NCI-H748 (cell line): ENCODE results near the gene LTBR.

Source experiments
- DNase-seq: peaks from one replicate; lab custom pipeline; 2025; ENCODE audit not compliant: unreplicated experiment; lab: John Stamatoyannopoulos, UW

The LTBR gene

GRCh38 chr12:6367065-6367968 is 16.6 kb upstream of the LTBR start:
- peak; percentile 5 for DNase-seq

DNA sequence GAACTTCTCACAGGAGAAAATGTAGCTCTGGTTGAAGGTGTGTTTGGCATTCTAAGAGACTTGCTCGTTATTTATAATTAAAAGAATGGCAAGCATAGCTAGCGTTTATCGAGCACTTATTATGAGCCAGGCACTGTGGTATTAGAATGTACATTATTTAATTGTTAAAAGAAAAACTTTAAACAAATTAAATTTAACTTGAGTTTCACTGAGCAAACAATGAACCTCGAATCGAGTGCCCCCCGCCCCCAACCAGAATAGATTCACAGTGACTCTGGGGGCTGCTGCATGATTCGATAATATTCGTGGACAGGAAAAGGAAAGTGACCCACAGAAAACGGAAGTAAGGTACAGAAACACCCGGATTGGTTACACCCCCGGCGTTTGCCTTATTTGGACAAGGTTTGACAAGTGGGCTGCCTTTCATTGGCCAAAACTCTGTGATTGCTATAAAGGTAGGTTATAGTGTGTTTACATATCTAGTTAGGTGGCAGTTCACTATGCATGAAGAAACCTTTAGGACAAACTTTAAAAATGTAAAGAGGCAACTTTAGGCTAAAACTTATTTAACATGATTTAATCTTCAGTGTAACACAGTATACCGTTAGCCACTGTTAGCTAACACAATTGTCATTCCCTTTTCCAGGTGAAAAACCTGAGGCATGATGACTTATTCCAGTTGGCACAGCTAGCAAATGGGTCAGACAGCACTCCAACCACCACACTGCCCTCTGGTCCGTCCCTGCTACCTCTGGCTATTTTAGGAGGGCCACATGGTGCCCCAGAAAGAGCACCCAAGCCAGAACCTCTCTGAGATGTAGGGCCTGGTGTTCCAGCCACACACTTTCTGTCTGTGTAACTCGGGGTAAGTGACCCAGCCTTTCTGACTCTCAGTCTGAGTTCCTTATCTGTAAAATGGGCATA is 15.7 kb upstream of the LTBR start:
- DNase-seq = no peak

- DNase-seq = no peak
These were observed 14.9 kb upstream of the LTBR start for GRCh38 chr12:6368906-6369525.

GRCh38 chr12:6369916-6370575 is 13.9 kb upstream of the LTBR start:
- no peak for DNase-seq

- no peak for DNase-seq
These were observed 13.4 kb upstream of the LTBR start for GRCh38 chr12:6370576-6370935.

GRCh38 chr12:6370994-6371754 is 12.8 kb upstream of the LTBR start:
- DNase-seq = peak; percentile 97

GRCh38 chr12:6372403-6373003 is 11.5 kb upstream of the LTBR start:
- peak; percentile 89 for DNase-seq

DNA sequence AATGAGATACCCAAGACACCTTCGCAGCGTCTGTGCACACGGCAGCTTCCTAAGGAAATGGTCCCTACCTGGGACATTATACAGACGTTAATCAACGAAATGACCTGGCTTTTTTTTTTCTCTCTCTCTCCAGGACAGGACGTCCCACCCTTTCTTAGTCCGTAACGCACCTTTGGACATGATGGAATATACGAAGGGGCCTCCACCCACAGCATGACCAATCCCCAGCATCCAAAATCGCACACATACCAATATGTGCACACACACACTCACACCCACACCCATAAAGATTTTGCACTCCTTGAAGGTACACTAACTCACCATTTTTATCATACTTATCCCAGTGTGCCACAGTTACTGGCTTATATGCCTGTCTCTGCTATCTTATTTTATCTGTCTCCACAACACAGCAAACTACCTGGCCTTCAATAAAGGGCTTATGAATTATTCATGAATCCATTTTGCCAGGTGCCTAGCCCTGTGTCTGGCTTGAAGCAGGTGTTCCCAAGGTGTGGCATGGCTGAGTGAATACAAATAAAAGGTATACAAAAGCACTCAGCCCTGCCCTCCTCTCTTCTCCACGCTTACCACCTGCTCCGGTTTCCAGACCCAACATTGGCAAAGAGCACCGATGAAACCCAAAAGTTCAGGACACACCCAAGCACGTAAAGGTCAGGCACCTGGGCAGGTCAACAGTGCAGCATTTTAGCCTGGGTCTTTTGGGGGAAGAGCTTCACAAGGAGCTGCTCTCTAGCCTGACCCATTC is 10.8 kb upstream of the LTBR start:
- peak; percentile 97 for DNase-seq

- DNase-seq = no peak
These were observed 9.8 kb upstream of the LTBR start for GRCh38 chr12:6374028-6374785.

DNA sequence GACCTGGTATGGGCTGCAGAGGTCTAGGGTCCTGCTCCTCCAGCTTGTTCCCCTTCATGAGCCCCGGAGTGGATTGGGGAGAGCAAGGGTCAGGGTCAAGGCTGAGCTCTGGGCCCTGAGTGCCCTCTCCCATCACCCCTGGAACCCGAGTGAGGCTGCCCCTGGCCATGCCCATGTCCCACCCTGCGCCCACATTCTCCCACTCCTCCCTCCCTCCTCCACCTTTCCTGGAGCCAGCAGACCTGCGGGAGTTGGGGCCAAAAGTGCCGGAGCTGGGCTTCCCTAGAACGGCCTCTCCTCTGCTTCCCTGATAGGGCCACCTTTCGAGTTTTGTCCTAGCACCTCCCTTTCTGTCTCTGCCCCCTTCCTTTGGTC is 9.2 kb upstream of the LTBR start:
- DNase-seq = no peak

GRCh38 chr12:6375269-6376078 is 8.5 kb upstream of the LTBR start, which contains the start of gene SCNN1A:
Gene SCNN1A, minus strand, starts transcription at chr12:6375563. Its CDS starts 780 bp downstream, at chr12:6374783.
- peak; percentile 88 for DNase-seq

DNA sequence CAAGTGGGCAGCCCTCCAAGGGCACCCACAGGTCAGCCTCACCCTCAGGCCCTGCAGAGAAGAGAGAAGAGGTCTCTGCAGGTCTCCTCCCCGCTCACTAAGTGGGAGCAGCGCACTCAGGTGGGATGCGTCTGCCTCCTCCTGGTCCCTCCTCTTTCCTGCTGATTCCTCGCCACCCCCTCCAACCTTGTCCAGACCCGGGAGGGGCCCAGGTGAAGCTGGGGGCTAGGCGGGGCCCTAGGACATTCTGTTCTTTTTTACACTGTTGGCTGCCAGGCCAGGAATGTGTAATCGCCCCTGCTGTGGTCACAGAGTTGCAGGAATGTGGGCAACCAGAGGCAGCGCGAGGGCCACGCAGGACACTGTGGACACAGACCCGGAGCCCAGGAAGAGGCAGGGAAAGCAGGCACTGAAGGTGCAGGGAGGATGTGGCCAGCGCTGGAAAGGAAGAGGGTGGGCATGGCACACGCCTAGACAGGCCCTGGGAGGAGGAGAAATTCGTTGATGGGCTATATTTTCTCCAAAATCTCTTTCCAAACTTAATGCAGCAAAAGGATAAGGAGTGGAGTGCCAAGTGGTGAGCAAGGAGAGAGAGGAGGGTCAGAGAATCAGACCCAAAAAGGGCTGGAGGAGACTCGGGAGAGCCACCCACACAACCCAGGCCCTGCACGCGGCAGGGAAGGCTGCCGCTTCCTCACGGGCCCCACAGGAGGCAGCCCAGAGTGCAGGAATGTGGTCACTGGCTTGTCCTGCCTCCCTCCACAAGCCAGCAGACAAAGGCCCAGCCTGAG is 7.7 kb upstream of the LTBR start:
- DNase-seq = peak; percentile 66

GRCh38 chr12:6376870-6377666 is 6.9 kb upstream of the LTBR start:
- DNase-seq = no peak

GRCh38 chr12:6377667-6377994 is 6.3 kb upstream of the LTBR start:
- no peak for DNase-seq

- no peak for DNase-seq
These were observed 5.1 kb upstream of the LTBR start for GRCh38 chr12:6378709-6379472.
